GM21737 (cell line): ENCODE measurements around the gene ADAM12.

ENCODE experiments used
- ATAC-seq: cut with Tn5 transposase; IDR thresholded peaks from one replicate; pipeline ENCODE4 v1.9.1; 2021; ENCODE audit warnings: mild to moderate bottlenecking, moderate library complexity; ENCODE audit not compliant: unreplicated experiment

The ADAM12 gene, protein sequence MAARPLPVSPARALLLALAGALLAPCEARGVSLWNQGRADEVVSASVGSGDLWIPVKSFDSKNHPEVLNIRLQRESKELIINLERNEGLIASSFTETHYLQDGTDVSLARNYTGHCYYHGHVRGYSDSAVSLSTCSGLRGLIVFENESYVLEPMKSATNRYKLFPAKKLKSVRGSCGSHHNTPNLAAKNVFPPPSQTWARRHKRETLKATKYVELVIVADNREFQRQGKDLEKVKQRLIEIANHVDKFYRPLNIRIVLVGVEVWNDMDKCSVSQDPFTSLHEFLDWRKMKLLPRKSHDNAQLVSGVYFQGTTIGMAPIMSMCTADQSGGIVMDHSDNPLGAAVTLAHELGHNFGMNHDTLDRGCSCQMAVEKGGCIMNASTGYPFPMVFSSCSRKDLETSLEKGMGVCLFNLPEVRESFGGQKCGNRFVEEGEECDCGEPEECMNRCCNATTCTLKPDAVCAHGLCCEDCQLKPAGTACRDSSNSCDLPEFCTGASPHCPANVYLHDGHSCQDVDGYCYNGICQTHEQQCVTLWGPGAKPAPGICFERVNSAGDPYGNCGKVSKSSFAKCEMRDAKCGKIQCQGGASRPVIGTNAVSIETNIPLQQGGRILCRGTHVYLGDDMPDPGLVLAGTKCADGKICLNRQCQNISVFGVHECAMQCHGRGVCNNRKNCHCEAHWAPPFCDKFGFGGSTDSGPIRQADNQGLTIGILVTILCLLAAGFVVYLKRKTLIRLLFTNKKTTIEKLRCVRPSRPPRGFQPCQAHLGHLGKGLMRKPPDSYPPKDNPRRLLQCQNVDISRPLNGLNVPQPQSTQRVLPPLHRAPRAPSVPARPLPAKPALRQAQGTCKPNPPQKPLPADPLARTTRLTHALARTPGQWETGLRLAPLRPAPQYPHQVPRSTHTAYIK

DNA sequence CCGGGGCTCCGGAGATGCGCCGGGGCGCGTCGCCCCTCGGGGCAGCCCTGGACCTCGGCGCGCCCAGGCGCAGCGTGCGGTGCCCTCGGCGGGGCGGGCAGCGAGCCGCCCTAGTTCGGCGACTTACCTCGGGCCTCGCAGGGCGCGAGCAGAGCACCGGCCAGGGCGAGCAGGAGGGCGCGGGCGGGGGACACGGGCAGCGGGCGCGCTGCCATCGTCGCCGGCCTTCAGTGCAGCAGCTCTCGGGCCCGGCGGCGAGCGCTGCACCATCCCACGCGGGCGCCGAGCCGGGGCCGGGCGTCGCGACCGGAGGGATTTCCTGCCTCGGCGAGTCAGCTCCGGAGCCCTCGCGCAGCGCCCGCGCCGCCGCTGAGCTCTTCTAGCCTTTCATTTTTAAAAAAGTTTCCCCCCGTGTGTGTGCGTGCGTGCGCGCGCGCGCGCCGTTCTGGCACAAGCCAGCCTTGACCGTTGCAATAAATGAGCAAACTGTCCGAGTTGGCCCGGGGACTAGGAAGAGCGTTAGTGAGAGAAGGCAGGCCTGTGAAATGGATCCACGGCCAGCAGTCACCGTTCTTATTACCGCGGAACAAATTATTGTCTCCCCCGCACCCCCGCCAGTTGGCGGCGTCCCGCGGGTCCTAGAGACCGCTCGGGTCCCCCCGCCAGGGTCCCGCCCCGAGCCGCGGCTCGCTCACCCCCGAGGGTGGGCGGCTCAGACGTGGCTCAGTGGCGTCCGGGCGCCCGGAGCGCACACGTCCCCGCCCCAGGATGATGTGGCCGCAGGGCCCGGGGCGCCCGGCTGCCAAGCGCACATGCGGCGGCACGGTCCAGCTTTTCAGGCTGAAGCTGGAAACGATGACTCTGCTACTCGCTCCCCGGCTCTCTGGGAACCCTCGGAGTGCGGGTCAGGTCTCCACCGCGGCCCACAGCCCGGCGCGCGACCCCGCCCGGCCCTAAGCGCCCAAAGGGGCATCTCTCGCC, at the start of gene ADAM12:
TSS of gene ADAM12 (minus strand) at position 547 of the 981 bp plus-strand sequence. CDS start at position 215, 332 bp downstream.
- no peak for ATAC-seq

DNA sequence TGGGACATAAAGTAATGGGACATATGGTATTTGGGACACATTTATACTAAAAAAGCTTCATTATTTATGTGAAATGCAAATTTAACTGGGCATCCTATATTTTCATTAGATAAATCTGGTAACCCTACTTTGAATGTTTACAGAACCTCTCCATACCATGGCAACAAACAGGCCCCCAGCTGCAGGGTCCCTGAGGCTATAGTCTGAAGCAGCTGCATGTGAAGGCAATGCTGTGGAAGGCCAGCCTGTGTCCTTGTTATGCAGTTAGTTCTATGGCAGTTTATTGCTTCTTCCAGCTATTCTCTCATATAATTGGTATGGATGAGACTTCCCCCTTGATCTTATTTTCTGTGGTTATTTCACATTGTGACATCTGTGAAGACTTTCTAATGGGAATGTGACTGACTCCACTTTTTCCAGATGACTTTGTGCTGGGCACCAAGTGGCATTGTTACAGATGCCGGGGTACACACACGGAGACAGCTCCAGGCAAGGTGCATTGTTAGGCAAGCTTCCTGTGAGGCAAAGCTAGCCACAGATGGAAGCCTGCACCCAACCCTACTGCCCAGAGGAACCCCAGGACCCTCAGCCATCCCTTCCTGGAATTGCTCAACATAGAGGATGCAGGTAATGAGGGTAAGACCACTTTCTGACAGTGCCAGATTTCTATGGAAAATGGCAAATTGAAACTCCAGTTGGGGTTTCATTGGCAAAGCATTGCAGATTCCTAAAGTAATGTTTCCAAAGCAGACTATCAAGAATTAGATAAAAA, 49.5 kb upstream of the ADAM12 start:
- ATAC-seq, result no peak

DNA sequence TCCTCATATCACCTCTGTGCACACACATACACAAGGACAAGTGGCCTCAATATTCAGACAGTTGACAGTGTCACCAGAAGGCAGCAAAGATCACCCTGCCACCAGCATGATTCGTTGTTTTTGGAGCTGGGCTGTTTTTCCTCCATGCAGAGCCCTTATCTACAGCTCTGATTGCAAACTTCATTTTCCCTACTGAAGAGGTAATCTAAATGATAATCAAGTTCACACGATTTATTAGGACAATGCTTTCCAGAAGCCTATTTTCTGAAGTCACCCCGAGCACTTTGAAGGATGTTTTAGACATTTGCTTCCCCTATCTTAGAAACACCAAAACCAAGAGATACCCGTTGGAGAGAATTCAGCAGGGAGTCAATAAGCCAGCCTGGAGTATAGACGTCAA, 46.0 kb upstream of the ADAM12 start:
- ATAC-seq, result no peak

DNA sequence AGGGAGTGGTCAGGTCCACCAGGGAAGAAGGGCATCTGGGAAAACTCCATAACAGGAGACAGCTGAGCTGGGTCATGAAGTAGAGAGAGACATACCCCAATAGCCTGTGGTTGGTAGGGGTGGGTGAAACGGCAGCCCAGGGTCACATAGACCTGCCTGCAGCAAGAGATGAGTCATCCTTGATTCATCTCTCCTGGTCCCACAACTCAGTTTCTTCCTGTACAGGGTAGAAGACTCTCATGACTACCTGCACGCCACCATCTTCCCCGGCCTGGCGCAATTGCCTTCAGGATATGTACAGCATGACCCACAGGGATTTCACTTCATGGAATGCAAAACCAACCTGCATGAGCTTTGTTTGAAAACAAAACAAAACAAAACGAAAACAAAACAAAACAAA, 45.1 kb upstream of the ADAM12 start:
- ATAC-seq, result no peak

DNA sequence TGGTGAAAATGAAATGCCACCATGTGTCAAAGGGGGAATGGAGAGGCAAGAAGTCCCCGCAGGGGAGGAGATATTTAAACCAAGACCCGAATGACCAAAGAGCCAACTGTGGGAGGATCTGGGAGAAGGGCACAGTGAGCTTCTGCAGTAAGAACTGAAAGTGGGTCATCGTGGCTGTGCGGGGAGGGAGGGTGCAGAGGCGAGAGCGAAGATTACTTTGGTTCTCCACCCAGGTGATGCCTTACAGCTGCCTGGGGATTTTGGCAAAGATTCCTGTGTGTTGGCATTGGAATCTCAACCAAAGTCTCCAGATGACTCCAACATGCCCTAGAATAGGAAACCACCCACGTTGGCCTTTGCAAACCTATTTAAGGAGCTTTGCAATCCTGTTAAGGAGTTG, 44.2 kb upstream of the ADAM12 start:
- no peak for ATAC-seq

DNA sequence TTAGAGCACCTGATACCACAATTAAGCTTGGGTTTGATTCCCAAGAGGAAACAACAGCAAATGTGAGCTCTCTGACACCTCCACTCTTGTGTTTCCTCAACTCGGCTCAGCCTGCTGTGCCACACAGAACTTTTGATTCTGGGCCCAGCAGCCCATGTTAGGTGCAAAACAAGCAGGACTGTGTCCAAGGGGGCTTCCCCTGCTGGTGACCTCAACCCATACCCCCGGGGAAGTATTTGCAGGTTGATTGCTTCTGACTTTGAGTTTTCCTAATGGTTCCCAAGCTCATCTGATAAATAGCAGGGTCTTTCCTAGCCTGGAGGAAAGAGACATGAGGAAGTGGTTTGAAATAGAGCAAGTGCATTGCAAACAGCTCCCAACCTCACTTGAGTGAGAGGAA, 43.5 kb upstream of the ADAM12 start:
- ATAC-seq, result no peak

DNA sequence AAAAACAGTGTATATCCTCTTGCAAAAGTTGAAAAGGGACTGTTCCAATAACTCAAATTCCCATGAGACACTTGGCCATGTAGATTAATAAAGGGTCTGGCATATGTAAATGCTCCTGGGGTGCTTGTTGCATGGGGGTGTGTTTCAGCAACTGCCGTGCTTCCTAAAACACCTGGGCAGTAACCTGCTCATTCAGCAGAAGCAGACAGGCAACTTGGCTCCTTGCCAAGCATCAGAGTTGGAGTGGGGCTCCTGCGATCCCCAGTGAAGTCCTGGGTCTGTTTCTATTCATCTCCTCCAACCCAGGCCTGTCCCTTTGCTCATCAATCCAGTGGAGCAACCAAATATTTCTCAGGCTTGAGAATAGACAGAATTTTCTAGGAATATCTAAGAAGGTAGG, 42.2 kb upstream of the ADAM12 start:
- no peak for ATAC-seq

DNA sequence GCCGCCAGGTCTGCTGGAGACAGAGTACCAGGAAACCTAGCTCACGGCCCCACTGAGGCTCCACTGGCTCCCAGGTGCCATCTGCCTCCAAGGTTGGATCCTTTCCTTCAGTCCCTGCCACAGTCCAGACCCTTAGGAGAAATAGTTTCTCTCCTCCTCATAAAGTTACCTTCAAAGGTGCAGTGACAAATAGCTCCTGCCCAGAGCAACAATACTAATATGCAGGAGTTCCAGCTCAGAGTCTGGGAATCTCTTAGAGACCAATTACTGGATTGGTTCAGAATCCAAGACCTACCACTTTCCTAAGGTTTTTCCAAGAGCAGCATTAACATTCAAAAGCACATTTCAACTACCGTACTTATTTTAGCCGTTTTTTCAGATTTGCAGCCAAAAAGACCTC, 41.0 kb upstream of the ADAM12 start:
- no peak for ATAC-seq

DNA sequence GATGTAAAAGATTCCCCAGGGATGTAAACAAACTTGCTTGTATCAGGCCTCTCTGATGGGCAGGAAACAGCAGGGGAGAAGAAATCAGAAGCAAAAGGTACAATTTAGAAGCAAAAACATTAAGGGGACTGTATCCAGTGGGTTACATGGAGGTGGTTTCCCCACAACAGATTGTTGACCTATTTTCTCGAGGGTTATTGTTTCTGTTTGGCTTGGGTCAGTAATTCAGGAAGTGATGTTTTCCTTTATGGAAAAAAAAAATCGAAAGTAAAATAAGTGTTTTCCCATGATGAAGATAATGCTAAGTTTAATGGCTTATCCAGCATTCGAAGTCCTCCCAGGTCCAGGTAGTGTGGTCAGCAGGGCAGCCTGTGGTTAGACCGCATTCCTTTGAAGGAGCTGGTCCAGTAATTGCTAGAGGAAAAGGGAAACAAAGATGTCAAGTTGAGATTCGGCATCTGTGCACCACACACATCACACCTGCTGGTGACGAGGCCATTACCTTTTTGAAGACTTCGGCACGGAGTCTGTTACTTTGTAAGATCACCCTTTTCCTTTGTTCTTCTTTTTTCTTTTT, 37.3 kb upstream of the ADAM12 start:
- no peak for ATAC-seq

DNA sequence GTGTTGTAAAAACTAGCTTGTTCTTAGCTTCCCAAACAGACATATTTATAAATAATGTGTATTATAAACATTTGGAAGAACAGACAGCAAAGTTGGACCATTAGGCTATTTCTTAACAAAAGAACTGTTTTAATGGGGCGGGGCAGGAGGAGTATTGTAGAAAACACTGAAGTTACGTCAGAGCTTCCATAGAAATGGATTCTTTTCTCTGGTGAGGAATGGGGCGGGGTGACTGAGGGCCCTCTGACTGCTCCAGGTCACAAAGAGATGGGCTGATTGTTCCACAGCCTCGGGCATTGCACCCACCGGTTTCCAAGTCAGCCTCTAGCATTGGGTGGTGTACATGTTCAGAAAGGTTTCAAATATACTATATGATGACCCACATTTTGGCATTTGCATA, 36.8 kb upstream of the ADAM12 start:
- no peak for ATAC-seq

DNA sequence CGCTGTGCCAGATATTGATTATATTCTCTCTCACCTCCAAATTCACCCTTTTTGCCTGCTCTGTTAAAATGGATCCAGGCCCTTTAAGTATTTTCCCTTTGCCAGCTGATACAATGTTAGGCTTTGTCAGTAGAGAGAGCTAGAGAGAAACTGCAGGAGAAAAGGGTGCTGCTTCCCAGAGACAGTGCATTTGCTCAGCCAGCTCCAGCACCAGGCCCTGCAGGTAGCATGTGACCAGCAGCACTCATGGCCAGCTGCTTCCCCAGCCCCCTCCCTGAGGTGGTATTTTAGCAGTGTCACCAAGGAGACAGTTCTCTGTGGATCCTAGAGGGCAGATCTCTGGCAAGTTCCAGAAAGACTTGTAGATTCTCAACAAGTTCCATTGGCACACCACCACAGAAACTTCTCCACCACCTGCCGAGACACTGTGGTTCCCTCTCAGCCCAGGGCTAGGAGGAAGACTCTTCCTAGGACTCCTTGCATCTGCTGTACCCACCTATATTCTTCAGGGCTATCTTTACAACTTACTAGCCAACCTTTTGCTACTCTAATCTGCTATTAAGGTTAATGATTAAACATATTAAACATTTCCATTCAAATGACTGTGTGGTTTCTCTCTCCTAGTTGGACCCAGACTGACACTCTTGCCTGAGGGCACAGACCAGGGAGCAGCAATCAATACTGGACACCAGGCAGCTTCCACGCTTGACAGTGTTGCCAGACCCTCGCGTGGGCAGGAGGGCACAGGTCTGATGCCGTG, 35.6 kb upstream of the ADAM12 start:
- ATAC-seq, result no peak

DNA sequence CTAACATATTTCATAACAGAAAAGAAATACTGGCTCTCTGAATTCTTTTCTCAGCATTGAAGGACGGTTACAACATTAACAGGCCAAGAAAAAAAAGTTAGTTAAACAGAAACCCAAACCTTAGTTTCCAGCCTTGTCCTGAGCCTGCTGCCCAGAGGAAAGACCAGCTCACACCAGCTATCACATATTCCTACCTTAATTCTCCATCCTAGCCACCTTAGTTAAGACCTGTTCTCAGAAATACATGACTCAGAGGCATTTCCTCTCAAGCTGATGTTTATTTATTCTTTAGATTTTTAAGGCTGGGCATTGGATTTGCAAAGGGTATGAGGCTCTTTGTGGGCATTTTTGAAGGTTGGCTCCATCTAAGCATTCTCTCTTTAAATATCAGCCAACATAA, 34.3 kb upstream of the ADAM12 start:
- no peak for ATAC-seq

DNA sequence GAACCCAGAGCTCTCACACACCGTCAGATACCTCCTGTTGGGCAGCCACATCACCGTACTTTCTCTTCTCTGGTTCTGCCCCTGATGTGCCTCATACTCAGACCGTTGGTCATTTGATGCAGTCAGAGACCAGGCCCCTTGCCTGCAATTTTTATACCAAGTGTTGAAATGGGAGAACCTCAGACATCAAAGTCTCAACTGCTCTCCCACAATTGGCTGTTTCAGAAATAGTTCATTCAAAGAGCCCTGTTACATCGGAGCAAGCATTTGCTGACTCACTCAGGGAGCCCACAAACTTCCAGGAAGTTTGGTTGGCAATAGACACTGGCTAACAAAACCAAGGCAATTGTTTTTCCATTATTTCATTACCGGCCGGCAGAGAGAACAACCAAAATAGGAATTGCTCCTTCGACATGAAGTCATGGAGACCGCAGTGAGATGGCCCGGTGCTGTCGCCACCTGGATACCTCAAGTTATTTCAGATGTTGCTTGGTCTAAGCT, 33.5 kb upstream of the ADAM12 start:
- ATAC-seq, result no peak

DNA sequence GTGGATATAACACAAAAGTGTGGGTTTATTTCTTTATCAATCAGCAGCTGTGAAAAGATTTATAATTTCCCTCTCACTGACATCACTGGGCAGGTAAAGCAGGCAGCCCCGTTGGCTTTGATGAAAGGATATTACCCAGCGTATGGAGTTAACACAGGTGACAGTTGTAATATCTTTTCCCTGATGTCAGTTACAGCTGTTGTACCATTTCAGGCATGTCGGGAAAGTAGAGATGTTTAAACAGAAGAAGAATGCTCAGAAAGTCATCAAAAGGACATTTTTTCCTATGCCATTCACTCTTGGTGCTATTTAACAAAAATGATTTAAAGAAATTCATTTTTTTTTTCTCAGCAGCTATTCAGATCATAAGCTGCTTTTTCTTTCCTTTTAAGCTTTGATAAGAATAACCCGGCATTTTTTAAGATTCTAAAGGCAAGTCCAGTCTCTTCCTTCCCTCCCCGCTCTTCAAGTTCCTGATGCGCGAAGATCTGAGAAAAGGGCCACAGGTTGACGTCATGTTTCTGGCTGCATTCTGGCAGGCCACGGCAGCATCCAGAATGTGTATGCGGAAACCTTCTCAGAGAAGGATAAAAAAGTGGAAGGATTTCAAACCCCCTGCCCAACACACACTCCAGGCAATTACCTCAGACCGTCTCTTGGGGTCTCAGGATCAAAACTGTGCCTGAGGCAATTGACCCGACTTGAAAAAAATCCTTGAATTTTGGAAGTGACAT, 32.5 kb upstream of the ADAM12 start:
- ATAC-seq, result no peak

DNA sequence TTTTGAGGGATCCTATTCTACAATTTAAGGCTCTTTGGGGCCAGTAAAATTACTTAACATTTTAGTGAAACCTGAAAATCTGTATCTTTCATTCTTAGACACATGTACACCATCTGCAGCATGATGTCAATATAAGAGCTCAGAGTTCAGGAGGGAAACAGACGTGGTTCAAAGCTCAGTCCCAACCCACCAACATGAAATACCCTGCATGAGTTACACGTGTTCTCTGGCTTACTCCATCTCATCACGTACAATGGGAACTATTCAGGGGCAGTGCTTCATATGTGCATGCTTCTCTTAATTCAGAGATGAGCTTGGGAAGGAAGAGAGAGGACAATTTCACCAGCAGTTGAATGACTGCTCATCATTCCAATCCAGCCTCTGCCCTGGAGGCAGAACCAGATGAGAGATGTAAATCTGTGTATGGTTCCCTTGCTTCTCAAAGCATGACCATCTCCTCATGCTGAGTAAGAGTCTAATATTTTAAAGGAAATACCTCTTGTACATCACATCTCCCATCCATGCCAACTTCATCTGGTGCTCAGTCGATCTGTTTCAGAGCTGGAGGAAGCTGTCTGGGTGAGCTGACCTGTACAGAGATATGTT, 29.0 kb upstream of the ADAM12 start:
- ATAC-seq, result no peak

DNA sequence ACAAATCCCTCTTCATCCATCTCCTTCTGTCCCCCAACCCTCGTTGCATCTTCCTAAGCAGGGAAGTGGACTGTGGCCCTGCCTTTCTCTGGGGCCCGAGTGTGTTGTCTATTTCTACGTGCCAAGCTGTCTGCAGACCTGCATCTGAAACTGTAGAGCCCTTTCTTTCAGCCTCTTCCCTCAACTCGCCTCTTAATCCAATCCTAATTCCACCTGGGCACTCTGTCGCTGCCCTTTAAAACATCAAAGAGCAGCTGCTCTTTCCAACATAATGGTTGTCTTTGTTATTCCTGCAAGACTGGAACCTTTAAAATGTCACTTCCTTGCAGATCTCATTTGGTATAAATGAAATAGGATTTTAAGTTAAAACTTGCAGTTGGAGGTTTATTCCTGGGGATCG, 21.5 kb upstream of the ADAM12 start:
- no peak for ATAC-seq

DNA sequence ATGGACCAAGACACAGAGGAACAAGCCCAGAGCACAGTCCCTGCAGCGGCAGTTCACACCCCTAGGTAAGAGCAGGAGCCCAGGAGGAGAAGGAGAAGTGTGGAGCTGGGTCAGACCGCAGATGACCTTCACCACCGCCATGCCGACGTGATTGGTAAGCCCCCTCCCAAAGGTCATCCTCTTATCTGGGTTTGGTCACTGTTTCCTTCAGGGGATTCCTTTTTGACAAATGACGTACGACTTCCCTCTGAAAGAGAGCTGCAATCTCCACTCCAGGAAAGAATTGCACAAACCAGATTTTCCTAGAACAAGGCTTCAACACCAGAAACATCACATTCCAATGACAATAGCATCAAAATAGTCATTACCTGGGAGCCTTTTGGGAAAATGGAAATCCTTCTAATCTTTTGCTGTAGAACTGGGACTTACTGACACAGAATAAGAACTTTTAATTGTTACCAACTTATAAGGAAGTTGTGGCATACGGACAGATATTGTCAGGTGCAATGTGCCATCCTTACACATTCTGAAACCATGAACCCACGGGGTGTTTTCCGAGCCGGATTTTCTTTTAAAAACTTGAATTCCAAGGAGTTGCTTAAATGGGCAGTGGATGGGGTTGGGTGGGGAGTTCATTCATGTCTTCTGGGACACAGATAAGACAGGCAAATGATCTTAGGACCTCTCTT, 20.8 kb upstream of the ADAM12 start:
- ATAC-seq, result no peak
